Right cardiac atrium (tissue), 5 donors: ENCODE measurements around the gene SLAMF7. TPM values are rescaled to one million over a fixed set of nuclear protein-coding genes. Genes with fewer than 3 reads are reported as not detected.

Experiments
- ATAC-seq, 2 donors: fragments of 200-7000 bp; cut with Tn5 transposase; one replicate each; pipeline versions ENCODE4 v1.8.0 to v1.9.1; 2020; ENCODE audit warnings: moderate library complexity in 2 of 2, mild to moderate bottlenecking in 1 of 2
- DNase-seq, 3 donors: peaks; one replicate each; pipeline ENCODE4 v3.0.0-alpha.2; 2020
- H3K27ac ChIP-seq: one replicate; pipeline ENCODE4 v1.5.1; 2013; ENCODE audit warnings: mild to moderate bottlenecking, low read length, control low read depth, moderate library complexity
- H3K27me3 ChIP-seq: one replicate; pipeline ENCODE4 v1.6.1; 2013; ENCODE audit not compliant: control insufficient read depth, insufficient read depth
- H3K4me1 ChIP-seq: one replicate; pipeline ENCODE4 v1.6.1; 2013; ENCODE audit warnings: low read length; ENCODE audit not compliant: control insufficient read depth, insufficient read depth
- H3K4me3 ChIP-seq: one replicate; pipeline ENCODE4 v1.5.1; 2013; ENCODE audit warnings: low read length, control low read depth
- H3K9me3 ChIP-seq: one replicate; pipeline ENCODE4 v1.6.1; 2013; ENCODE audit warnings: low read length; ENCODE audit not compliant: control insufficient read depth
- WGBS: extraction: QIAGEN DNeasy Blood & Tissue Kit; methylation state at CpG from one replicate; pipeline ENCODE4 v1.1.7; 2013; 5-methylcytosine and 5-hydroxymethylcytosine counted together
- intact Hi-C, 4 donors: fragments of 100-400 bp; cut with DNase I; formaldehyde crosslinking; loops; one replicate each; pipeline versions ENCODE4 v1.11.0 to v1.14.0; 2022 to 2023
- polyA plus RNA-seq: library from polyadenylated mRNA; stranded (reverse); fragments of 200-250 nt; gene quantifications from one replicate; pipeline ENCODE4 v1.2.3, GENCODE V29; 2013
- total RNA-seq, 4 donors: library from RNA; stranded (reverse); fragmentation: NEBNext Ultra II Directional; extraction: Animal tissue kit (Norgen Biotek cat#: 25700); gene quantifications; one replicate each; pipeline ENCODE4 v1.2.1, GENCODE V29; 2021
- donor health status: healthy with polysubstance abuse.
- donor health status: DM: no; HTN: yes; CAD: no.
- donor health status: DM: no; HTN: no; CAD: no.
- donor health status: DM: no; HTN: yes; CAD: no; lungs with severe emphysema.
- donor health status: DM: yes; HTN: yes; CAD: no.

Gene SLAMF7
- total and polyA plus RNA-seq, 5 donors: 0.07 to 1.3 (median 0.41) TPM

GRCh38 chr1:160794376-160794775, 55.3 kb downstream of the SLAMF7 start:
- DNase-seq: no peak
- Histone ChIP-seq H3K27ac (no peak overlapping the region), H3K9me3 (no peaks in the 10 kb centered on the region), H3K27me3 (no peaks in the 10 kb centered on the region), H3K4me1 (no peaks in the 10 kb centered on the region), H3K4me3 (no peak overlapping the region)
- intact Hi-C loops: no loop called here
- WGBS: 40% methylated on average over 3 of the region's 3 CpGs
- ATAC-seq: no peak

DNA sequence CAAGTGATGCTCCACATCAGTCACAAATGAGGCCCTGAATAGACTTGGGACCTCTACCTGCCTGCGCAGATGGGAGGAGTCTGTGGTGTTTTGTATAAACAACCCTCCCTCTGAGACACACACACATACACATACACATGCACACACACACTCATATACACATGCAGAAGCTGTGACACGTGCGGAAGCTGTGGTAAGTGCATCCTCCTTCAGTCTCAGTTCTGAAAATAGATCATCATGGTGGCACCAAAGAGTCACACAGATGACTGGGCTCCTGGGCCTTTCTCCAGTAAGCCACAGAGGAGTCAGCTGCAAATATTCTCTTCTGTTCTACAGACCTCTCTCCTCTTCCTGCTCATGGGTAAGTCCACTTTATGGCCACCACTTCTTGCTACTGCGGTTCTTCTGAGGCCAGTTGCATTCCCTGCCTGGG, 56.9 kb downstream of the SLAMF7 start, which contains the start of gene LY9:
LY9 (plus strand) TSS at position 224 of the 433 bp plus-strand sequence; CDS start at position 238, 14 bp downstream.
- Histone ChIP-seq H3K27ac (no peak within 1 kb of the TSS), H3K9me3 (no peaks in the 10 kb centered on the region), H3K27me3 (no peaks in the 10 kb centered on the region), H3K4me3 (no peak within 1 kb of the TSS), H3K4me1 (no peaks in the 10 kb centered on the region)
- peak in 1 of 2 donors; percentile 29 for ATAC-seq
- intact Hi-C loops: no loop called here
- DNase-seq: no peak
- WGBS: 81% methylated on average over 4 of the region's 4 CpGs

DNA sequence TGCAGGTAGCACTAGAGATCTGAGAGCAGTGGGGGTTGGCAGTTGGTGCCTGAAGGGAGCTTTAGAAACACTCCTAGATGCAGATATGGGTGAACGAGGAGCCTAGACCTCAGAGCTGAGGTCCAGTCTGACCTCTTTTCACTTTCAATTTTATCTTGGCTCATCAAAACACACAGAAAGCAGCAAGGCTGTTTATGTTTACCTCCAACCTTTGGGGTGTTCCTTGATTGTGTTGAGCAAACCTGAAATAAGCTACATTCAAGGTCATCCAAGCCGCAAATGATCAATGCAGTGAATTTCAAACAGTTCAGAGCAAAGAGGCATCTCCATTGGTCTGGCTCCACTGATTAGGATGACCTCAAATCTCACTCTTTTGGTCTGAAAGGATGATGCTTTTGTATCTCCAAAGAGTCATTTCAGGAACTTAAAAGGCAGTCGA, 58.2 kb downstream of the SLAMF7 start:
- no peak overlapping the region for H3K4me3 ChIP-seq
- no peak for DNase-seq

GRCh38 chr1:160797861-160798273, 58.8 kb downstream of the SLAMF7 start:
- Histone ChIP-seq H3K27me3 (no peaks in the 10 kb centered on the region), H3K27ac (no peak overlapping the region), H3K9me3 (no peaks in the 10 kb centered on the region), H3K4me3 (no peak overlapping the region), H3K4me1 (no peaks in the 10 kb centered on the region)
- WGBS: 39% methylated on average over 4 of the region's 4 CpGs
- intact Hi-C loops: no loop called here
- DNase-seq (no peak), ATAC-seq (no peak)

More for the DNA sequence above, 58.2 kb downstream of the SLAMF7 start:
- Histone ChIP-seq H3K27me3 (no peaks in the 10 kb centered on the region), H3K4me1 (no peaks in the 10 kb centered on the region), H3K9me3 (no peaks in the 10 kb centered on the region), H3K27ac (no peak overlapping the region)
- intact Hi-C loops: no loop called here
- ATAC-seq: no peak
- WGBS: 80% methylated on average over 3 of the region's 3 CpGs

GRCh38 chr1:160798439-160798838, 59.4 kb downstream of the SLAMF7 start:
- WGBS: 90% methylated on average over 2 of the region's 2 CpGs
- DNase-seq (no peak), ATAC-seq (no peak)
- no peak overlapping the region for H3K4me3 ChIP-seq
- H3K27me3 ChIP-seq: no peaks in the 10 kb centered on the region
- intact Hi-C loops: no loop called here
- no peaks in the 10 kb centered on the region for H3K4me1 ChIP-seq
- no peak overlapping the region for H3K27ac ChIP-seq
- H3K9me3 ChIP-seq: no peaks in the 10 kb centered on the region

GRCh38 chr1:160799641-160800040, 60.6 kb downstream of the SLAMF7 start:
- H3K4me3 ChIP-seq: no peak overlapping the region
- H3K27me3 ChIP-seq: no peaks in the 10 kb centered on the region
- DNase-seq (no peak), ATAC-seq (no peak)
- no peaks in the 10 kb centered on the region for H3K4me1 ChIP-seq
- no peaks in the 10 kb centered on the region for H3K9me3 ChIP-seq
- WGBS: 85% methylated on average over 5 of the region's 5 CpGs
- H3K27ac ChIP-seq: no peak overlapping the region
- intact Hi-C loops: no loop called here

GRCh38 chr1:160800142-160800541, 61.1 kb downstream of the SLAMF7 start:
- intact Hi-C loops: no loop called here
- no peak for ATAC-seq
- WGBS: 99% methylated on average over 1 of the region's 1 CpG
- H3K27me3 ChIP-seq: no peaks in the 10 kb centered on the region
- H3K4me3 ChIP-seq: no peak overlapping the region
- no peaks in the 10 kb centered on the region for H3K9me3 ChIP-seq
- DNase-seq: no peak
- no peak overlapping the region for H3K27ac ChIP-seq
- H3K4me1 ChIP-seq: no peaks in the 10 kb centered on the region

- intact Hi-C loops: no loop called here
- Histone ChIP-seq H3K27ac (no peak overlapping the region), H3K4me3 (no peak overlapping the region), H3K9me3 (no peaks in the 10 kb centered on the region), H3K4me1 (no peaks in the 10 kb centered on the region), H3K27me3 (no peaks in the 10 kb centered on the region)
- DNase-seq (no peak), ATAC-seq (no peak)
- WGBS: 48% methylated on average over 4 of the region's 4 CpGs
Measured at GRCh38 chr1:160800645-160801408, 61.8 kb downstream of the SLAMF7 start.

DNA sequence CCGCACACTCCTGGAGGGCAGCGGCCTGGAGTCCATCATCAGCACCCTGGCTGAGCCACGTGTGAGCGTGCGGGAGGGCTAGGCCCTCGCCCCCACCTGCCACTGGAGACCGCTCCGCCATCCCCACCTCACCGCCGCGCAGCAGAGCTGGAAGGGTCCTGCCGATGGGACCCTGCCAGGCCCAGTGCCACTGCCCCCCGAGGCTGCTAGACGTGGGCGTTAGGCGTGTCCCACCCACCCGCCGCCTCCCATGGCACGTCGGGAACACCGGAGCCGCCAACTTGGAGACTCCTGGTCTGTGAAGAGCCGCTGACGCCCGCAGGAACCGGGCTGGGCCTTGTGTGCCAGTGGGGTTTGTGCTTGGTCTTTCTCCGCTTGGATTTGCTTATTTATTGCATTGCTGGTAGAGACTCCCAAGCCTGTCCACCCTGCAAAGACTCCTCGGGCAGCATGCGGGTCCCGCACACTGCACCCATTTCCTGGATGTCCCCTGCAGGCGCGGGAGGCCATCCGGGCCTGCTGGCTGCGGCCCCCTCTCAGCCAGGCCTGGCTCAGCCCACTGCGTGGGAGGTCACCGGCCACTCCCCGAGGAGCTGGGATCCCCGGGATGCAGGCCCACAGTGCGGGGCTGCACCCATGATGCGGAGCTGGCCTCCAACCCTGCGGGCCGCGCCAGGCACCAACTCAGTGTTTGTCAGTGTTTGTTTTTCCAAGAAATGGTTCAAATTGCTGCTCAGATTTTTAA, 63.0 kb downstream of the SLAMF7 start:
- H3K9me3 ChIP-seq: no peaks in the 10 kb centered on the region
- DNase-seq (peak in 1 of 3 donors; percentile 59), ATAC-seq (no peak)
- no peak overlapping the region for H3K4me3 ChIP-seq
- H3K27ac ChIP-seq: no peak overlapping the region
- H3K27me3 ChIP-seq: no peaks in the 10 kb centered on the region
- WGBS: 93% methylated on average over 43 of the region's 43 CpGs
- no peaks in the 10 kb centered on the region for H3K4me1 ChIP-seq
- intact Hi-C loops: no loop called here
